Spleen (tissue), 7 donors: ENCODE results near the gene SSTR5.

Experiments used
- CTCF ChIP-seq, 11 experiments: fragments of 200-600 bp in 7 of 11; fragments of 450-650 bp in 4 of 11; sonication (generic) in 4 of 11; IDR thresholded peaks in 8 of 11; conservative IDR thresholded peaks in 3 of 11; 1 replicate in 7 of 11; 2 replicates in 4 of 11; pipeline versions ENCODE4 v1.4.0 to v1.8.0; 2016 to 2021; ENCODE audit warnings: antibody characterized with exemption in 11 of 11, inconsistent platforms in 4 of 11, mild to moderate bottlenecking in 1 of 11
- POLR2A ChIP-seq, 3 donors: fragments of 450-650 bp; IDR thresholded peaks; one replicate each; pipeline ENCODE4 v1.5.1; 2017; ENCODE audit warnings: antibody characterized with exemption in 3 of 3, mild to moderate bottlenecking in 1 of 3
- donor health status: DM: no; HTN: no; CAD: no; lungs with moderate emphysema.
- donor health status: DM: no; HTN: no; CAD: no.
- donor health status: DM: no; HTN: no; CAD: no.

- TF ChIP-seq CTCF (IDR thresholded peaks at IDR 0.05 in 8 of 11, conservative IDR thresholded peaks at IDR 0.05 in 3 of 11) (no peak), POLR2A (IDR thresholded peaks at IDR 0.05) (no peak)
Observed at GRCh38 chr16:1030473-1030901, 42.1 kb upstream of the SSTR5 start.
